Hepatocyte (in vitro differentiated cells): ENCODE measurements around the gene ANG.

Source experiments
- EZH2phosphoT487 ChIP-seq: fragments of 200-600 bp; sonication (generic); IDR thresholded peaks from one replicate; pipeline ENCODE4 v1.6.1; 2018; ENCODE audit warnings: antibody characterized with exemption, mild to moderate bottlenecking, low read depth, moderate library complexity; ENCODE audit not compliant: unreplicated experiment, severe bottlenecking
- TF ChIP-seq, protein P1 (sequence below): fragments of 200-600 bp; sonication (generic); IDR thresholded peaks from 2 replicates; pipeline ENCODE4 v1.5.1; 2016; ENCODE audit warnings: antibody characterized with exemption, mild to moderate bottlenecking; ENCODE audit not compliant: poor library complexity

- TF ChIP-seq, protein P1, sequence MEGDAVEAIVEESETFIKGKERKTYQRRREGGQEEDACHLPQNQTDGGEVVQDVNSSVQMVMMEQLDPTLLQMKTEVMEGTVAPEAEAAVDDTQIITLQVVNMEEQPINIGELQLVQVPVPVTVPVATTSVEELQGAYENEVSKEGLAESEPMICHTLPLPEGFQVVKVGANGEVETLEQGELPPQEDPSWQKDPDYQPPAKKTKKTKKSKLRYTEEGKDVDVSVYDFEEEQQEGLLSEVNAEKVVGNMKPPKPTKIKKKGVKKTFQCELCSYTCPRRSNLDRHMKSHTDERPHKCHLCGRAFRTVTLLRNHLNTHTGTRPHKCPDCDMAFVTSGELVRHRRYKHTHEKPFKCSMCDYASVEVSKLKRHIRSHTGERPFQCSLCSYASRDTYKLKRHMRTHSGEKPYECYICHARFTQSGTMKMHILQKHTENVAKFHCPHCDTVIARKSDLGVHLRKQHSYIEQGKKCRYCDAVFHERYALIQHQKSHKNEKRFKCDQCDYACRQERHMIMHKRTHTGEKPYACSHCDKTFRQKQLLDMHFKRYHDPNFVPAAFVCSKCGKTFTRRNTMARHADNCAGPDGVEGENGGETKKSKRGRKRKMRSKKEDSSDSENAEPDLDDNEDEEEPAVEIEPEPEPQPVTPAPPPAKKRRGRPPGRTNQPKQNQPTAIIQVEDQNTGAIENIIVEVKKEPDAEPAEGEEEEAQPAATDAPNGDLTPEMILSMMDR, result peak; percentile 86
- TF ChIP-seq EZH2phosphoT487, result no peak
These were observed 8.9 kb downstream of the ANG start for GRCh38 chr14:20697273-20698017.
